ENCODE results near the gene NCAN. TPM values are rescaled to one million over a fixed set of nuclear protein-coding genes. Genes with fewer than 3 reads are reported as not detected.

The NCAN gene
- total and polyA plus RNA-seq, 2 of the 13 experiments (the other 11 are each of a cell fraction or from before 2014, with no cell fraction given) = not detected

GRCh38 chr19:19170053-19170872 is 41.5 kb upstream of the NCAN start, which contains the start of gene MEF2B (continued):
- no peak for TF ChIP-seq TFDP2 (CRISPR knock-in tag; IDR thresholded peaks at IDR 0.05)
- no peak for TF ChIP-seq RXRB (CRISPR knock-in tag; IDR thresholded peaks at IDR 0.05; ENCODE audit: borderline replicate concordance)
- peak; percentile 86 for TF ChIP-seq KDM2A (CRISPR knock-in tag; IDR thresholded peaks at IDR 0.05; ENCODE audit: borderline replicate concordance, low read depth)
- no peak for TF ChIP-seq YEATS4 (CRISPR knock-in tag; IDR thresholded peaks at IDR 0.05; ENCODE audit: borderline replicate concordance)
- no peak for TF ChIP-seq POGZ (CRISPR knock-in tag; IDR thresholded peaks at IDR 0.05)
- TF ChIP-seq ZFY (CRISPR knock-in tag; IDR thresholded peaks at IDR 0.05) = peak; percentile 64
- TF ChIP-seq ZNF292 (CRISPR knock-in tag; IDR thresholded peaks at IDR 0.05; ENCODE audit: borderline replicate concordance, low read depth) = no peak
- TF ChIP-seq ZBTB2 (CRISPR knock-in tag; IDR thresholded peaks at IDR 0.05; ENCODE audit: low read depth) = no peak
- no peak for TF ChIP-seq EP300 (IDR thresholded peaks at IDR 0.05; ENCODE audit: low read depth in 2 of 2, low read length in 2 of 2)
- TF ChIP-seq EP300 (CRISPR knock-in tag; IDR thresholded peaks at IDR 0.05; ENCODE audit: borderline replicate concordance) = no peak
- no peak for TF ChIP-seq HMGXB3 (CRISPR knock-in tag; IDR thresholded peaks at IDR 0.05; ENCODE audit: borderline replicate concordance)
- no peak for TF ChIP-seq IRF9 (CRISPR knock-in tag; IDR thresholded peaks at IDR 0.05; ENCODE audit: borderline replicate concordance)
- no peak for TF ChIP-seq ZNF367 (CRISPR knock-in tag; IDR thresholded peaks at IDR 0.05; ENCODE audit: borderline replicate concordance)
- peak; percentile 28; the same call in 1 of the 2 replicates for TF ChIP-seq ARID5B (CRISPR knock-in tag; IDR thresholded peaks at IDR 0.05)
- no peak for TF ChIP-seq ZFP62 (CRISPR knock-in tag; IDR thresholded peaks at IDR 0.05)
- 0 out of 4 replicates have a peak, but pooled peaks of 1 of the 2 experiments have one; percentile 27 for TF ChIP-seq KLF16 (CRISPR knock-in tag; IDR thresholded peaks at IDR 0.05)

Measured in HepG2 (cell line).